Myocyte (in vitro differentiated cells): ENCODE results near the gene RNF150. TPM values are rescaled to one million over a fixed set of nuclear protein-coding genes. Genes with fewer than 3 reads are reported as not detected.
"Not testable (repeated sequence)": the region's sequence is repeated elsewhere in the genome, so short reads cannot be mapped to it uniquely, and the experiment has no call there.

Source experiments
- DNase-seq: peaks from one replicate; pipeline ENCODE4 v3.0.0-alpha.2; 2012; ENCODE audit warnings: low read depth
- polyA plus RNA-seq: library from polyadenylated mRNA; unstranded; fragments of >200 nt; gene quantifications from one replicate; pipeline ENCODE4 v1.2.1, GENCODE V29; 2012; ENCODE audit warnings: missing spikeins
- total RNA-seq: library from RNA; depleted of rRNA; stranded (reverse); fragments of >200 nt; gene quantifications from 2 replicates; pipeline ENCODE4 v1.2.3, GENCODE V29; 2014

The RNF150 gene
- 1.5 and 4.4 TPM in 2 replicates for total RNA-seq
- 5.2 TPM for polyA plus RNA-seq

- DNase-seq = peak; percentile 88
Observed at GRCh38 chr4:141133146-141133998, at the start of gene RNF150. RNF150 (minus strand) TSS chr4:141133469.

- peak; percentile 30 for DNase-seq
Observed at GRCh38 chr4:141180991-141181761, 47.9 kb upstream of the RNF150 start.

- DNase-seq = no peak
Observed at GRCh38 chr4:141179474-141180373, 46.5 kb upstream of the RNF150 start.

GRCh38 chr4:141177171-141177570 is 43.9 kb upstream of the RNF150 start:
- no peak for DNase-seq

- no peak for DNase-seq
Observed at GRCh38 chr4:141174457-141174856, 41.2 kb upstream of the RNF150 start.

GRCh38 chr4:141170671-141171070 is 37.4 kb upstream of the RNF150 start:
- DNase-seq = no peak

- no peak for DNase-seq
Observed at GRCh38 chr4:141169391-141169790, 36.1 kb upstream of the RNF150 start.

- not testable (repeated sequence) for DNase-seq
Observed at GRCh38 chr4:141165001-141165400, 31.7 kb upstream of the RNF150 start.

- peak; percentile 9 for DNase-seq
Observed at GRCh38 chr4:141159027-141159426, 25.8 kb upstream of the RNF150 start.

- peak; percentile 60 for DNase-seq
Observed at GRCh38 chr4:141158219-141158618, 24.9 kb upstream of the RNF150 start.

GRCh38 chr4:141155586-141155985 is 22.3 kb upstream of the RNF150 start:
- DNase-seq = peak; percentile 53

- DNase-seq = no peak
Observed at GRCh38 chr4:141154725-141155124, 21.5 kb upstream of the RNF150 start.

- DNase-seq = no peak
Observed at GRCh38 chr4:141153751-141154510, 20.7 kb upstream of the RNF150 start.

GRCh38 chr4:141144207-141144606 is 10.9 kb upstream of the RNF150 start:
- DNase-seq = no peak

- DNase-seq = peak; percentile 10
Observed at GRCh38 chr4:141142423-141142822, 9.2 kb upstream of the RNF150 start.

GRCh38 chr4:141140391-141141200 is 7.3 kb upstream of the RNF150 start:
- DNase-seq = peak; percentile 35

- peak; percentile 21 for DNase-seq
Observed at GRCh38 chr4:141133999-141134995, 1.0 kb upstream of the RNF150 start.

GRCh38 chr4:141132709-141133145 is 542 bp downstream of the RNF150 start:
- peak; percentile 43 for DNase-seq
